ENCODE data around the gene ARHGAP23.
"Not testable (repeated sequence)": the region's sequence is repeated elsewhere in the genome, so short reads cannot be mapped to it uniquely, and the experiment has no call there.

- TF ChIP-seq CTCF, POLR2A (IDR thresholded peaks at IDR 0.05): not testable (repeated sequence)
Observed at GRCh38 chr17:38477417-38477816, 49.2 kb downstream of the ARHGAP23 start.
